GM12873 (cell line): ENCODE measurements around the gene NKX1-2.

ENCODE experiments used
- TF ChIP-seq, protein P1 (sequence below): IDR thresholded peaks from 2 replicates; pipeline ENCODE4 v1.5.1; 2012; ENCODE audit warnings: low read depth, mild to moderate bottlenecking, moderate library complexity, low read length, control low read depth; ENCODE audit not compliant: insufficient read depth; ENCODE audit errors: missing control alignments

NKX1-2 gene

DNA sequence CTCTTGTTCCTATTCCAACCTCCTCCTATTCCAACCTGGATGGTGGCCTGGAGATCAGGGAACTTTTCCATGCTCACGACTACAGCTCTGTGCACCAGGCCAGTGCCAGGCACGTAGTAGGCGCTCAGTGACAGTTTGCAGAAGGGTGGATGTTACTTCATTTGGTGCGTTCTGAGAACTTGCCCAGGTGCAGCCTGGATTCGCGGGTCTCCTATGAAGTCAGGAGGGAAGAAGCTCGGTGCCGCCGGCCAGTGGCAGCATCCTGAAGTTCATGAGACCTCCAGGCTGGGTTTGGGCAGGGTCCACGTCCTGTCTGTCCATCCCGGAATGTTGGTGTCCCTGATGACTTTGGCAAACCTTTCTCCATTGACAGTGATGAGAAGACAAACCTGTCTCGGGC is 33.0 kb upstream of the NKX1-2 start:
- TF ChIP-seq, protein P1, sequence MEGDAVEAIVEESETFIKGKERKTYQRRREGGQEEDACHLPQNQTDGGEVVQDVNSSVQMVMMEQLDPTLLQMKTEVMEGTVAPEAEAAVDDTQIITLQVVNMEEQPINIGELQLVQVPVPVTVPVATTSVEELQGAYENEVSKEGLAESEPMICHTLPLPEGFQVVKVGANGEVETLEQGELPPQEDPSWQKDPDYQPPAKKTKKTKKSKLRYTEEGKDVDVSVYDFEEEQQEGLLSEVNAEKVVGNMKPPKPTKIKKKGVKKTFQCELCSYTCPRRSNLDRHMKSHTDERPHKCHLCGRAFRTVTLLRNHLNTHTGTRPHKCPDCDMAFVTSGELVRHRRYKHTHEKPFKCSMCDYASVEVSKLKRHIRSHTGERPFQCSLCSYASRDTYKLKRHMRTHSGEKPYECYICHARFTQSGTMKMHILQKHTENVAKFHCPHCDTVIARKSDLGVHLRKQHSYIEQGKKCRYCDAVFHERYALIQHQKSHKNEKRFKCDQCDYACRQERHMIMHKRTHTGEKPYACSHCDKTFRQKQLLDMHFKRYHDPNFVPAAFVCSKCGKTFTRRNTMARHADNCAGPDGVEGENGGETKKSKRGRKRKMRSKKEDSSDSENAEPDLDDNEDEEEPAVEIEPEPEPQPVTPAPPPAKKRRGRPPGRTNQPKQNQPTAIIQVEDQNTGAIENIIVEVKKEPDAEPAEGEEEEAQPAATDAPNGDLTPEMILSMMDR, result no peak

DNA sequence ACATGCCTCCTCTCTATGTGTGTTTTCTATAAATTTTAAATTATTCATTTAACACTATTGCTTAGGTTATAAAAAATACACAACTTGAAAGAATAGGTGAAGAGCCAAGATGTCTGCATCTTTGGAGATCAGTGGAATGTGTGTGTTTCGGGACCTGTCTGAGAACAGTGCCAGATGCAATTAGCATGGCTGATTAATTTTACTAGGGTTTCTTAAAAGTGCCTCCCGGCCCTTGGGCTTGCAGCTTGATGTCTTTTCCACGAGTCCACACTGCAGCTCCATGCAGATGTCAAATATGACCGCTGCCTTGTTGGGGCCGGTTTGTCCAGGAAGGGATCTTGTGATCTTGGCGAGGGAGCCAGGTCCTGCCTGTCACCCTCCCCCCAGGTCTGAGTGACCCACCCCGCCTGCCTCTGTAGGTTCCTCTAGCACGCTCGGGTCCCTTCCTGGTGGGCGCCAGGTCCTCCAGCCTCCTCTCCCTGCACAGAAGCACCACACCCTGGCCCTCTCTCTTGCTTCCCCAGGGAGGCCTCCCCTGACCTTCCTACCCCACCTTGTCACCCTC is 32.5 kb upstream of the NKX1-2 start:
- TF ChIP-seq, protein P1, result no peak

DNA sequence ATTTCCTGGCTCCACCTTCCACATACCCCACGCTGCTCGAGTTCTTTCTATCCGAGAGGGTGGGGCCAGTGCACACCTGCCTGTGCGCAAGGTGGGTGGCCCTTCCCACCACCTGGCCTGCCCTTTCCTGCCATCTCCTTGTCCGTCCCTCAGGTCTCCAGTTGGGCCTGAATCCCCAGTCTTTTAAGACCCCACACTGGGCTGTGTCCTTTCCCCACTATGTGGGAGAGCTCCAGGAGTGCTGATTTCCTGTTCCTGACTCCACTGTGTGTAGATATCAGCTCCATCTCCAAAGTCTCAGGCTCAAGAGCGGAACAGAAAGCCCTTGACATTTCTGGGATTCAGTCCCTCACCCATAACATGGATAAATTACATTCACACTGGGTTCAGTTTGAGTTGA is 31.9 kb upstream of the NKX1-2 start:
- TF ChIP-seq, protein P1, result no peak

DNA sequence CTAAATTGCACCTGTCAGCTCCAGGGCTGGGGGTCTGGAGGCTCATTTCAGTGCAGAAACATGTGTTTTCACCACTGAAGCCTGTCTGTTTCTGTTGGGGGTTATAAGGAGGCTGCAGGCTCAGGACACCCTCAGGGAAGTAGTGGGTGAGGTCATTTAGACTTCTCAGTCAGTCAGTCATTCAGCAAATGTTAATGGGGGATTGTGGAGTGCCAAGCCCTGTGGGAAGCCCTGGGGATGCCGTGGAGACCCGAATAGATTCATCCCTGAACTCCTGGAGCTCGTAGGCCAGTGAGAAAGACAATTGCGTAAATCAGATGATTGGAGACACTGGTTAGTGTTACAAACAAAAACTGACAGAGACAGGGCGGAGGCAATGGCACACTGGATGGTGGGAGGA is 31.0 kb upstream of the NKX1-2 start:
- TF ChIP-seq, protein P1, result no peak

DNA sequence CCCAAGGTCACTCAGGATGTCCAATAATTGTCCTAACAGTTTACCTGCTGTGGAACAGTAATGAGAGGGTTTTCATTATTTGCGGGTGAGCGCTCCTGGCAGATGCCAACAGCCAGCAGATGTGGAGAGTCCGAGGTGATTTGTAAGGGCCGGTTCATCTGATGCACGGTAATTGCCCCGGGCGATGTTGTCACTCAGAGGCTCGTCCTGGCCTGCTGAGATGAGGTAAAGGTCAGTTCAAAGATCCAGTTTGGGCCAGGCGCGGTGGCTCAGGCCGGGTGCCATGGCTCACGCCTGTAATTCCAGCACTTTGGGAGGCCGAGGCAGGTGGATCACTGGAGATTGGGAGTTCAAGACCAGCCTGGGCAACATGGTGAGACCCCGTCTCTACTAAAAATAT is 28.7 kb upstream of the NKX1-2 start:
- TF ChIP-seq, protein P1, result no peak

DNA sequence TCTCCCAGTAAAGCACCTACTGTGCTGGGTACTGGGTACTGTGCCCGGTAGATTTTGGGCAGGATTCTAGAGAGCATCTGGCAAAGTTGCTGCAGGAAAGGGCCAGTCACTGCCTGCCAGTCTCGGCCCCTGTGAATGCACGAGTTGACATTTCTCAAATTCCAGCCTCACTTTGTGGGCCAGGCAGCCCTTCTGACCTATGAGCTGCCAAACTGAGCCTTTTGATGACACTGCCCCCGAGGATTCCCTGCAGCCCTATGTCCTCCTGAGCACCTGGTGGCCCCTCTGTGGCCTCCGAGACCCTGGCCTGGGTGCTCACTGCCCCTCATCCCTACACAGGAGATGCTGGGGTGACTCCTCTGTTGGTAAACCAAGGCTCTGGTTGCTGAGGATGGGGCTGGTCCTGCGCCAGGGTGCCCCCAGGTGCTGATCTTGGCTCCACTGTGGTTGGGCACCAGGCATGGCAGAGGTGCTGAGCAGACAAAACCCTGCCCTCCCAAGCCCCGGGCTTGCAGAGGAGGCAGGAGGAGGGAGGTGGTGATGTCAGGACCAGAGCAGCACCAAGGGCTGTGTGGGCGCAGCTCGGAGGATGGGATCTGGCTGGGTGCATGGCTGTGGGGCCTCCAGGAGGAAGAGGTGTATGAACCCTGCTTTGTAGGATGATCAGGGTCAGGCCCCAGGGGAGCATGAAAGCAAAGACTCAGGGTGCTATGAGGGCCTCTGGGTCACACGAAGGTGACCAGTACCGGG is 28.0 kb upstream of the NKX1-2 start:
- TF ChIP-seq, protein P1, result no peak

DNA sequence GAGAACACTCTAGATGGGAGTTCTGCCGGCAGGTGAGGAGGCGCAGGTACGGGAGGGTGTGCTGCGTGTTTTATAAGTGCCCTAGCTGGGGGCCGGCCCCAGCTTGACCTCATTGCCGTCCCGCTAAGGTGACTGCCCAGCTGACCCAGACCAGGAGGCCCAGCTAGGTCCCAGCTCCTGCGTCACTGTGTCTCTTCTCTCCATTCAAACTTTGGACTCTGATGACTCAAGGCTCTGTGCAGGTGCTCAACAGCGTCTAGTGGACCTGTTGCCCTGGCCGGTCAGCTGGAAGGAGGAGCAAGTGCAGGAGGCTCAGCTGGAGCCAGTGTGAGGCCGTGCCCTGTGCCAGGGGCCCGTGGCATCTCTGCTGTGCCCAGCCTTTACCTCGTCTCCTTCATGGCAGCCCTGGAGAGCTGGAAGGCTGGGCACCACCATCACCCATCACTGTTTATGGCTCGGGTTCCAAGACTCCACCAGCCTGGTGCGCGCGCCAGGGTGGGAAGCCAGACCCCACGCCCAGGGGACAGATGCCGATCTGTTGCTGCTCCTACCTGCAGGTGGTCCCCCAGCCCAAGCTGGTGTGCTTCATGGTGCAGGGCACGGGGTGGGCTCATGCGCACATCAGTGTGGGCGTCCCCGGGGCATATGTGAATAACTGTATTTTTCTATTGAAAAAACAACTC is 26.3 kb upstream of the NKX1-2 start:
- TF ChIP-seq, protein P1, result no peak
